Camera-type eye (tissue), 1 donor: Measurements from ENCODE around the gene ILDR1. TPM values are rescaled to one million over a fixed set of nuclear protein-coding genes. Genes with fewer than 3 reads are reported as not detected.

Experiments
- total RNA-seq: library from RNA; depleted of rRNA; stranded (reverse); fragments of >200 nt; gene quantifications from one replicate; pipeline ENCODE4 v1.2.3, GENCODE V29; 2014

The ILDR1 gene
- total RNA-seq: 0.99 TPM

GRCh38 chr3:122021811-122022401 is at the start of gene ILDR1:
TSS of gene ILDR1 (minus strand) at chr3:122022247. CDS start at chr3:122022077, 170 bp downstream.

GRCh38 chr3:122055215-122055614 is 33.2 kb upstream of the ILDR1 start, which contains the start of gene CD86:
TSS of gene CD86 (plus strand) at chr3:122055362. CDS start at chr3:122055490, 128 bp downstream.

Other genes with a start within 250 kb of the ILDR1 start
- 46.8 TPM for gene IQCB1, start 187.2 kb downstream of the ILDR1 start, total RNA-seq
- gene EAF2, start 187.0 kb downstream of the ILDR1 start, total RNA-seq: 16.3 TPM
- 28.6 TPM for gene SLC15A2, start 127.8 kb downstream of the ILDR1 start, total RNA-seq
- 4.0 TPM for gene CD86, start 33.1 kb upstream of the ILDR1 start, total RNA-seq
- 0.05 TPM for gene CASR, start 161.4 kb upstream of the ILDR1 start, total RNA-seq